Right forelimb (tissue), 1 donor: ENCODE results near the gene EEF1A1.

ENCODE experiments used
- DNase-seq: peaks from one replicate; pipeline ENCODE4 v3.0.0-alpha.2; 2018

Gene EEF1A1

GRCh38 chr6:73504160-73504559 is 16.7 kb downstream of the EEF1A1 start:
- no peak for DNase-seq

GRCh38 chr6:73503027-73503772 is 17.6 kb downstream of the EEF1A1 start:
- DNase-seq: no peak

GRCh38 chr6:73497915-73498314 is 22.9 kb downstream of the EEF1A1 start:
- no peak for DNase-seq

- DNase-seq: no peak
Observed at GRCh38 chr6:73491377-73491776, 29.5 kb downstream of the EEF1A1 start.

- DNase-seq: no peak
Observed at GRCh38 chr6:73487473-73487872, 33.4 kb downstream of the EEF1A1 start.

- no peak for DNase-seq
Observed at GRCh38 chr6:73484438-73484837, 36.4 kb downstream of the EEF1A1 start.

- no peak for DNase-seq
Observed at GRCh38 chr6:73481969-73482368, 38.9 kb downstream of the EEF1A1 start.

GRCh38 chr6:73477407-73477806 is 43.4 kb downstream of the EEF1A1 start:
- no peak for DNase-seq

GRCh38 chr6:73476723-73477122 is 44.1 kb downstream of the EEF1A1 start:
- DNase-seq: no peak

- DNase-seq: no peak
Observed at GRCh38 chr6:73471686-73472290, 49.0 kb downstream of the EEF1A1 start.
